HEK293T (cell line): ENCODE measurements around the gene TNFRSF25.

ENCODE experiments used
- BHLHE40 ChIP-seq: fragments of 450-650 bp; IDR thresholded peaks from 2 replicates; pipeline ENCODE4 v1.6.1; 2016; ENCODE audit warnings: mild to moderate bottlenecking, moderate library complexity, borderline replicate concordance
- FOXA1 ChIP-seq: fragments of 450-650 bp; IDR thresholded peaks from 2 replicates; pipeline ENCODE4 v1.6.1; 2016; ENCODE audit warnings: mild to moderate bottlenecking
- HDGF ChIP-seq: fragments of 450-650 bp; IDR thresholded peaks from 2 replicates; pipeline ENCODE4 v1.6.1; 2017; ENCODE audit warnings: antibody characterized with exemption, borderline replicate concordance
- L3MBTL2 ChIP-seq: fragments of 450-650 bp; conservative IDR thresholded peaks from 2 replicates; pipeline ENCODE4 v1.6.1; 2016; ENCODE audit warnings: mild to moderate bottlenecking
- LEF1 ChIP-seq: fragments of 450-650 bp; IDR thresholded peaks from 2 replicates; pipeline ENCODE4 v1.6.1; 2017; ENCODE audit warnings: mild to moderate bottlenecking, borderline replicate concordance
- PKNOX1 ChIP-seq: fragments of 450-650 bp; IDR thresholded peaks from 2 replicates; pipeline ENCODE4 v1.6.1; 2016
- SP1 ChIP-seq: fragments of 450-650 bp; IDR thresholded peaks from 2 replicates; pipeline ENCODE4 v1.6.1; 2017
- TARDBP ChIP-seq: fragments of 450-650 bp; IDR thresholded peaks from 2 replicates; pipeline ENCODE4 v1.6.1; 2016

- no peak for TF ChIP-seq SP1
- no peak for TF ChIP-seq PKNOX1
- TF ChIP-seq L3MBTL2, result no peak
- no peak for TF ChIP-seq BHLHE40
- no peak for TF ChIP-seq HDGF
- TF ChIP-seq FOXA1, result no peak
- no peak for TF ChIP-seq TARDBP
- TF ChIP-seq LEF1, result no peak
These were observed 6.1 kb downstream of the TNFRSF25 start for GRCh38 chr1:6459850-6460265.
